Muscle layer of colon (tissue), 2 donors: Measurements from ENCODE around the gene AOPEP.

Experiments
- H3K27ac ChIP-seq: one replicate; pipeline ENCODE4 v1.7.0; 2013; ENCODE audit warnings: low read depth, mild to moderate bottlenecking, low read length, moderate library complexity
- H3K27me3 ChIP-seq, 2 donors: one replicate each; pipeline ENCODE4 v1.7.0; 2013; ENCODE audit warnings: low read length in 2 of 2, mild to moderate bottlenecking in 2 of 2; ENCODE audit not compliant: insufficient read depth in 2 of 2, control insufficient read depth in 1 of 2
- H3K36me3 ChIP-seq: one replicate; pipeline ENCODE4 v1.7.0; 2013; ENCODE audit warnings: mild to moderate bottlenecking, low read length; ENCODE audit not compliant: insufficient read depth
- H3K4me1 ChIP-seq: one replicate; pipeline ENCODE4 v1.7.0; 2013; ENCODE audit warnings: mild to moderate bottlenecking, low read length; ENCODE audit not compliant: insufficient read depth
- H3K4me3 ChIP-seq, 2 donors: one replicate each; pipeline ENCODE4 v1.7.0; 2013; ENCODE audit warnings: low read length in 2 of 2, low read depth in 1 of 2, mild to moderate bottlenecking in 1 of 2, moderate library complexity in 1 of 2
- H3K9ac ChIP-seq: one replicate; pipeline ENCODE4 v1.7.0; 2013; ENCODE audit warnings: low read length
- H3K9me3 ChIP-seq: one replicate; pipeline ENCODE4 v1.7.0; 2013; ENCODE audit warnings: mild to moderate bottlenecking, low read length
- donor health status: abdominal sarcoma.
- donor health status: Adenocarcinoma of cecum.

AOPEP gene

DNA sequence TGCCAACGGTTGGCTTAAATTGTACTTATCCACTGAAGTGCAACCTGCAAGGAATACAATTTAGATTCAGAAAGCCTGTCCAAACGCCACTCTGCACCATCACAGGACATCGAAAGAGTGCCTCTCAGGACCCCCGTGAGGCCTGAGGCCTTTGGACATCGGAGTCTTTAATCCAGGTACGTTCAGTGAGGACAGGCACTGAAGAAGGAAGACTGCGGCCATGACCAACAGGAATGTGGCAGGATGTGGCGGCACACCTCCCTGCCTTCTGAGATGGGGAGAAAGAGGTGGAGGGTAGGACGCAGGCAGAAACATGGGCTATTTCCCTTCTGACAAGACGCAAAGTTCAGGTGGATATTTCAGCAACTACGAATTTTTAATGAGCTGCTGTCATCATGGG lies 385.2 kb downstream of the AOPEP start:
- Histone ChIP-seq H3K27me3 (no peaks in the 10 kb centered on the region), H3K9me3 (no peaks in the 10 kb centered on the region), H3K9ac (no peak overlapping the region), H3K4me3 (no peak overlapping the region), H3K4me1 (peaks cover 18% of the 10 kb centered on the region), H3K36me3 (peaks cover 21% of the 10 kb centered on the region), H3K27ac (no peak overlapping the region)

DNA sequence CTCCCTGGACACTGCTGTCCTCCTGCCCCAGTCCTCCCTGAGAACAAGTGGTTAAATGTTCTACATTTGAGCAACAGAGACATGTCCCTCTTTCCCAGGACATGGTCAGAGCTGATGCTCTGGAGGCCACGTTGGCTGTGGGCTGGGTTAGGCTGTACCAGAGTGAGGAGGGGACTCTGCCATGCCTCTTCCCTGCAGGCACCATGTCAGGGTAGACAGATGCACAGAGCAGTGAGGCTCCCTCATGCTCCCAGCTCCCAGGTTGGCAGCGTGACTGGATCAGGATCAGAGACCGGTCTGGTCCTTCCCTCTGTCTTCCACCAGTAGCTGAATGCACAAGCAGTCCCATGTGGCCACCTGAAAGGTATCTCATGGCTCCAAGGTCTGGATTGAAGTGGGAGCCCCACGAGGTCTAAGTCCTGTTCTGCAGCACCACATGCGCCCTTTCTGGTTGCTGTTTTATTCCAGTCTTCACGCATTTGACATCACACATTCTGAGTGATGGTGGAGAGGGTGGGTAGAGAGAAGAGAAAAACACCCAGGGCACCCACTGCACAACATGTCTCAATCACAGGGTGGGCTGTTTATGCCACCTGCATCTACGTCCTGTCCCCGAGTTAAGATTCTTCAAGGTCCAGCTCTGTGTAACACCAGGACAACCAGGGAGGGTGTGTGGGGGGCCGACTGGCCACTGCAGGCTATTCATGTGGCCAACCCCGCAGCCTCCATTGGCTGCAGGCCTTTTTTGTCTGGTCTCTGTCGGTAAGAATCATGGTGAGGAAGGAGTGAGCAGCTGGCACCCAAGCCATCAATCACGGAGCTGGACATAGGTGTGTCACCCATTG lies 386.2 kb downstream of the AOPEP start:
- peaks cover 20% of the 10 kb centered on the region for H3K4me1 ChIP-seq
- no peak overlapping the region for H3K9ac ChIP-seq
- H3K36me3 ChIP-seq = peaks cover 15% of the 10 kb centered on the region
- H3K27me3 ChIP-seq = no peaks in the 10 kb centered on the region
- H3K4me3 ChIP-seq = no peak overlapping the region
- no peaks in the 10 kb centered on the region for H3K9me3 ChIP-seq
- no peak overlapping the region for H3K27ac ChIP-seq

DNA sequence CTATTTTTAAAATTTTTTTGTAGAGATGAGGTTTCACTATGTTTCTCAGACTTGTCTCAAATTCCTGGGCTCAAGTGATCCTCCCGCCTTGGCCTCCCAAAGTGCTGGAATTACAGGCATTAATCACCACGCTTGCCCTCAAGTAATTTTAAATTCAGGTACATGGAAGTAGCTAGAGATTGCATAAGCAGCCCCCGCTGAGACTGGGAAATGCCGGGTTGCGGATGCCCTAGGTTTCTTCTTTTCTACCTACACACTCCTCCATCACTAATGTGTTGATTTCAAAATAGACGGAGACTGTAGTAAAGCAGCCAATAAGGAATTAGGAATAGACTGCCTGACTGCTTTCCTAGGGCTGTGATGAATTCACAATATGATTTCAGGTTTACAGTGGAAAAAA lies 388.6 kb downstream of the AOPEP start:
- Histone ChIP-seq H3K36me3 (peaks cover 15% of the 10 kb centered on the region), H3K9ac (no peak overlapping the region)

DNA sequence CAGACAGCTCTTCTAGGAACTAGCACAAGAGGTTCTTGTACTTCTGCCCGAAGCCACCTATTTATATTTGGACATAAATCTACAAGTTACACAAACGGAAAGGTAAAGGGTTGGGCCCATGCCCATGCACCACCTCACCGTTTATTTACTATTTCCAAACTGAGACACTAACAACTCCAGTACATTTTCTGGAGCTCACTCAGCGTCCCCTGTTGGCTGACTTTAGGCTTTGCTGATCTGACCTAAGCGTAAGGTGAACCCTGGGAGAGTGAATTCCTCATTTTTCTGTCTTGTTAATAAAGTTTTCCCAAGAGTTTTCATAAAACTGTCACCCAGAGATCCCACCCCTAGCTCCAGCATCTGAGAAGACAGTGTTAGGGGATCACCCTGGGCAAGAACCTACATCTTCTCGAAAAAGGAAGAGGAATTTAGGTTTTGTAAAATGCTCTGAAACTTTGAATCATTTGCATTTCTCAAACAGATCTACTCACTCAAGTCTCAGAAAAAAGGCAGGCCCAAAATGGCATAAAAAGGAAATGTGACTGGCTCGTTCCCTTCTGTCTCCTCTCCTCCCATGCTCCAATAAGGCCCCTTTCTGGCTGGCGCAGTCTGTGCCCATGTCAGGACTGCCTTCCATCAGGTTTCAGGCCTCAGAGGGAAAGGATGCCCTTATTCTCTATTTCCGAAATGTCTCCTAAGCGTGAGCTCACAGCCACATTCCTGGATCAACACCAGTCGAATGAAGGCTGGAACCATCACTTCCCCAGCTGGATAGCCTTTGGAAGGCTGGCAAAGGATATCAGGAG lies 389.7 kb downstream of the AOPEP start:
- Histone ChIP-seq H3K27me3 (no peaks in the 10 kb centered on the region), H3K36me3 (peaks cover 14% of the 10 kb centered on the region), H3K9ac (no peak overlapping the region), H3K4me1 (peaks cover 25% of the 10 kb centered on the region), H3K27ac (peak overlapping the region; percentile 52), H3K9me3 (no peaks in the 10 kb centered on the region), H3K4me3 (no peak overlapping the region)

More for the DNA sequence above, 388.6 kb downstream of the AOPEP start:
- H3K27me3 ChIP-seq = no peaks in the 10 kb centered on the region
- peaks cover 20% of the 10 kb centered on the region for H3K4me1 ChIP-seq
- no peaks in the 10 kb centered on the region for H3K9me3 ChIP-seq
- H3K27ac ChIP-seq = peak overlapping the region; percentile 12
- H3K4me3 ChIP-seq = no peak overlapping the region

DNA sequence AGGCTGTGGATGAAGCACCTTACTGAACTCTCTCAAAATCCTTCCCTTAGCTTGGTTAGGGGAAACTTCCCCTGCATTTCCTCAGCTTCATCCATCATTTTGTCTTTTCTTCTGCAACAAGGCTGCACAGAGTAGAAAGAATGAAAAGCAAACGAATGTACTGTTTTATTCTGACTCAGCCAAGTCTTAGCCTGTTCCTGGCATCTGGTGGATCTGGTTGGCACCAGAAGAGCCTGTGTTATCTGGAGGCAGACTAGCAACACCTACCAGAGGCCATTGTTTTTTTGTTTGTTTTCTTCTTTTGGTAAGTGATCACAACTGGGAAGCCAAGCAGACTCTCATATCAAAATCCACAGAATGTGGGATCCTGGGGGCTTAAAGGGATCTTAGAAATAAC lies 390.3 kb downstream of the AOPEP start:
- no peaks in the 10 kb centered on the region for H3K9me3 ChIP-seq
- peaks cover 8% of the 10 kb centered on the region for H3K36me3 ChIP-seq
- no peaks in the 10 kb centered on the region for H3K27me3 ChIP-seq
- H3K27ac ChIP-seq = peak overlapping the region; percentile 52
- no peak overlapping the region for H3K9ac ChIP-seq
- H3K4me1 ChIP-seq = peaks cover 29% of the 10 kb centered on the region
- no peak overlapping the region for H3K4me3 ChIP-seq

DNA sequence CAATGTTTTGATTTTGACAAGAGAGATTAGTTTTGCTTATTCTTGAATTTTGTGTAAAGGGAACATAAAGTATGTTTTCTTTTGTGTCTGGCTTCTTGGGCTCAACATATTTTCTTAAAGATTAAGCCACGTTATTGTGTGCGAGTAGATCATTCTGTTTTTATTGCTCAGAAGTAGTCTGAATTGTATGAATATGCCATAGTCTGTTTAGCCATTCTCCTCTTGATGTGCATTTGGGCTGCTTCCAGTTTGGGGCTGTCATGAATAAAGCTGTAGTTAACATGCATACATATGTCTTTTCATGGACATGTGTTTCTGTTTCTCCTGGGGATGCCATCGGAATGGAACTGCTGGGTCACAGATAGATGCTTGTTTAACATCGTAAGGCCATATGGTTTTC lies 392.1 kb downstream of the AOPEP start:
- no peak overlapping the region for H3K4me3 ChIP-seq
- no peak overlapping the region for H3K9ac ChIP-seq
- no peak overlapping the region for H3K27ac ChIP-seq
- H3K9me3 ChIP-seq = no peaks in the 10 kb centered on the region
- no peaks in the 10 kb centered on the region for H3K27me3 ChIP-seq
- no peaks in the 10 kb centered on the region for H3K36me3 ChIP-seq
- H3K4me1 ChIP-seq = peaks cover 29% of the 10 kb centered on the region

DNA sequence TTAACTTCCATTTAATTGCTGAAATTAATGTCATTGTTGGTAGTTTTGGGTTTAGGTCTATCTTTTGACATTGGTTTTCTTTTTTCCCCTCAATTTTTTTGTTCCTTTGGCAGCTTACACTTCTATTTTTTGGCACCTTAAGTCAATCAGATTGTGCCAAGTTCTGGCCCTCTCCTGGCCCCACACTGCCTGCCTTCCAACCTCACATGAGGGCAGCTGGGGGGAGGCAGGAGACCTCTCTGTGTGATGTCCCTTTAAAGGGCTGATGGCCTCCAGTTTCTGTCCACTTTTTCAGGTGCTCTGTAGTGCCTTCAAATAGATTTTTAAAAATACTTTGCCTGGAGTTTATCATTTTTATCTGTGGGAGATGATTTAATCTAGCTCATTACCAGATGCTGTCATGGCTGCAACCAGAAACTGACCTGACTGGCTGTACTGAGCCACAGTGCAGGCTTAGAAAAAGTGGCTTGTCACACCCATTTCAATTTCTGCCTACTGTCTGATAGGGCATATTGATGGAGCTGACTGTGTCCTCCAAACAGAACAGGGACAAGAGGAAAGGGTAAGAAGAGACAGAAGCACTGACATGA lies 394.4 kb downstream of the AOPEP start:
- Histone ChIP-seq H3K27me3 (no peaks in the 10 kb centered on the region), H3K27ac (peak overlapping the region; percentile 1), H3K9ac (no peak overlapping the region), H3K9me3 (no peaks in the 10 kb centered on the region), H3K4me1 (peaks cover 25% of the 10 kb centered on the region), H3K4me3 (no peak overlapping the region), H3K36me3 (no peaks in the 10 kb centered on the region)

DNA sequence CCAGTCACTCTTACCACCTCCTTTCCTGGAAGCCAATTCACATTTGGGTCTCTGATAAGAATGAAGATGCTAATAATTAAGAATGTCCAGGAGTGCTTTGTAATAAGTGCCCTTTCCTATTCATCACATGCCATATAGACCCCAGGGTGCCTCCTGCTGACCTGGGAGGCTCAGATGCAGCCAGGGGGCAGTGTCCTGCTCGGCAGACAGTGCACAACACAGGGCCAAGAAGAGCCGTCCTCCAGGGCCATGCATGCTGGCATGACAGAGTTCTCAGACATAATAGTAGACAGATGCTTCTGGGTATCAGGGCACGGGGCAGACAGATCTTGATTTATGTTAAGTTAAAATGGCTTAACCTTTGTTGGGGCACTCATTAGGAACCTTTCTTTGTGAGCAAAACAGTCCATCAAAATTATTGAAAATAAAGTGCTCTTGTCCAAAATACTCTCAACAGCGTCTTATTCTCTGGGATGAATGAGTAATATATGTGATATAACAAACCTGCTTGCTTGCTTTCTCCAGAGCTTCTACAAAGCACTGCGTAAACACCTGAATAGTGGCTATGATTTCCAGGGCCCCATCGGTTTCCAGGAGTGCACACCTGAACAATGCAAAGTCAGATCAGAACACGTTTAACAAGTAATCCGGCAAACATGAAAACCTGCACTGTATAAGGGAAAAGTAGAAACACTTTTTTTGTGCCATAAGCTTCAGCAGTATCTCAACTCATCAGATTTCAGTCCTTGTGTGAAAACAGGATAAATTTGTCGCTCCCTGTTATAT lies 398.3 kb downstream of the AOPEP start:
- H3K9me3 ChIP-seq = no peaks in the 10 kb centered on the region
- no peak overlapping the region for H3K9ac ChIP-seq
- H3K27ac ChIP-seq = no peak overlapping the region
- no peak overlapping the region for H3K4me3 ChIP-seq
- peaks cover 19% of the 10 kb centered on the region for H3K4me1 ChIP-seq
- H3K36me3 ChIP-seq = no peaks in the 10 kb centered on the region
- no peaks in the 10 kb centered on the region for H3K27me3 ChIP-seq

DNA sequence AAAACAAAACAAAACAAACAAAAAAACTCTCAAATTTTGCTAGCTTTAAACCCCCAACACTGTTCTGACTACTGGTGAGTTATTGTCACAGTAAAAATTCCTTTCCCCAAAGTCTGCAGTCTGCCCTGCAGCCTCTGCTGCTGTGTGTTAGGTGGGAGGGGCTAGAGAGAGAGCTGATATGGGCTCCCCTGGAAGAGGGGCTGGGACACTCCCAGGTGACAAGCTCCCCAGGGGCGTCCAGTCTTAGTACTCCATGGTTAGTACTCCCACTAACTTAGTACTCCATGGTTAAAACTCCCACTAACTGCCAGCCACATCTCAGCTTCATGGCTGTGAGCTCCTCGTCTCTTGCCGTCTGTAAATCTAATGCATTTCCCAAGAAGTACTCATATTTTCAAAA lies 399.2 kb downstream of the AOPEP start:
- H3K9ac ChIP-seq = no peak overlapping the region
- H3K4me1 ChIP-seq = peaks cover 19% of the 10 kb centered on the region
- H3K4me3 ChIP-seq = no peak overlapping the region
- H3K27ac ChIP-seq = no peak overlapping the region
- H3K27me3 ChIP-seq = no peaks in the 10 kb centered on the region
- H3K9me3 ChIP-seq = no peaks in the 10 kb centered on the region
- H3K36me3 ChIP-seq = no peaks in the 10 kb centered on the region

DNA sequence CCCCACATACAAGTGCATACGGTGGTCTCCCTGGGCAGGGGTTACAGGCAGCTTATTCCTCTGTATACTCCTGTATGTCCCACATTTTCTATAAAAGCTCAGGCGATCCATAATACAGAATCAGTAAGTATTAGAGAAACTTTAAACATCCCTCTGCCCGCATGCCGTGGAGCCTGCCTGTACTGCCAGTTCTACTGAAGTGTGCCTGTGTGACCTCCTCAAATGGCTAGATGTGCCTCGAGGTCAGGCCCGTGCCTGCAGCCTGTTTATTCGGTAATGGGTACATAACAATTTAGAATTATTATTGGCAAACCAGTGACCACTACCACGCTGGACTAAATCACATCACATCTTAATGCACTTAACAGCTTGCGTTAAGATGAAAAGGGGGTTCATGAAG lies 400.2 kb downstream of the AOPEP start:
- Histone ChIP-seq H3K9me3 (no peaks in the 10 kb centered on the region), H3K36me3 (no peaks in the 10 kb centered on the region), H3K27me3 (no peaks in the 10 kb centered on the region), H3K4me3 (peak overlapping the region in 1 of 2 donors; percentile 41), H3K4me1 (peaks cover 17% of the 10 kb centered on the region), H3K27ac (no peak overlapping the region), H3K9ac (no peak overlapping the region)
